HepG2 (cell line): ENCODE data around the gene CFAP45. TPM values are rescaled to one million over a fixed set of nuclear protein-coding genes. Genes with fewer than 3 reads are reported as not detected.

Experiments used
- ATAC-seq: fragments of 200-7000 bp; cut with Tn5 transposase; 3 replicates; pipeline ENCODE4 v1.9.1; 2020; ENCODE audit warnings: mild to moderate bottlenecking, moderate library complexity
- BruUV-seq: library from RNA; stranded (reverse); fragments of 400-500 nt; replicated peaks from 2 replicates; lab custom pipeline; 2021; lab: Mats Ljungman, UMichigan
- CTCF ChIA-PET: fragments of 300-600 bp; formaldehyde crosslinking; extraction: SDS; loops from one replicate; lab custom pipeline; 2021; ENCODE audit warnings: low total read pairs, inconsistent platforms, low intra/inter-chr PET ratio; lab: Yijun Ruan, JAX
- POLR2A ChIA-PET: fragments of 350-600 bp; sonication (Branson Sonifier 250); formaldehyde crosslinking; loops from one replicate; lab custom pipeline; 2020; ENCODE audit warnings: antibody characterized with exemption, inconsistent platforms; lab: Yijun Ruan, JAX
- DNase-seq: peaks from one replicate; pipeline ENCODE4 v3.0.0-alpha.2; 2015; ENCODE audit warnings: low spot score
- FAIRE-seq: peaks from 3 replicates; lab custom pipeline; 2011; peaks lifted over from hg19 to GRCh38; lab: Jason Lieb, UNC
- H2AFZ ChIP-seq: one replicate; pipeline ENCODE4 v1.6.1; 2011; ENCODE audit warnings: low read length, inconsistent platforms
- H3K27ac ChIP-seq: fragments of 300-600 bp; 3 replicates; pipeline ENCODE4 v1.8.0; 2011; ENCODE audit warnings: mixed run types, mild to moderate bottlenecking, mixed read lengths, low read length, inconsistent platforms; ENCODE audit not compliant: insufficient read depth; ENCODE audit errors: extremely low read length
- H3K27me3 ChIP-seq, 2 experiments: fragments of 200-600 bp in 1 of 2; 2 replicates in 1 of 2; 3 replicates in 1 of 2; pipeline versions ENCODE4 v1.6.0 to v1.8.0; 2011; ENCODE audit warnings: low read length in 2 of 2, mild to moderate bottlenecking in 2 of 2, moderate library complexity in 2 of 2, inconsistent platforms in 1 of 2; ENCODE audit not compliant: insufficient read depth in 2 of 2, control insufficient read depth in 1 of 2
- H3K36me3 ChIP-seq, 2 experiments: fragments of 200-600 bp in 1 of 2; replicated peaks in 1 of 2; 2 replicates in 1 of 2; 3 replicates in 1 of 2; pipeline versions ENCODE4 v1.5.1 to v1.8.0; 2011; ENCODE audit warnings: low read length in 2 of 2, inconsistent platforms in 1 of 2; ENCODE audit not compliant: insufficient read depth in 2 of 2, control insufficient read depth in 1 of 2
- H3K4me1 ChIP-seq: 2 replicates; pipeline ENCODE4 v1.5.1; 2012; ENCODE audit warnings: low read length, inconsistent platforms; ENCODE audit not compliant: insufficient read depth
- H3K4me2 ChIP-seq: 2 replicates; pipeline ENCODE4 v1.6.0; 2011; ENCODE audit warnings: low read depth, low read length, inconsistent platforms
- H3K4me3 ChIP-seq, 3 experiments: fragments of 200-600 bp in 1 of 3; sonication (generic), shearing (Covaris generic) in 1 of 3; replicated peaks in 1 of 3; 2 replicates each; pipeline ENCODE4 v1.5.1; 2011 to 2016; ENCODE audit warnings: low read length in 3 of 3, inconsistent platforms in 2 of 3, low read depth in 2 of 3, mild to moderate bottlenecking in 2 of 3, control low read depth in 1 of 3, mixed read lengths in 1 of 3; ENCODE audit not compliant: insufficient read depth in 1 of 3
- H3K79me2 ChIP-seq: one replicate; pipeline ENCODE4 v1.6.1; 2011; ENCODE audit warnings: low read length, inconsistent platforms; ENCODE audit not compliant: insufficient read depth
- H3K9ac ChIP-seq: 2 replicates; pipeline ENCODE4 v1.6.0; 2011; ENCODE audit warnings: mild to moderate bottlenecking, low read depth, low read length, inconsistent platforms; ENCODE audit not compliant: insufficient read depth
- H3K9me3 ChIP-seq: 2 replicates; pipeline ENCODE4 v1.5.1; 2012; ENCODE audit warnings: mild to moderate bottlenecking, low read length
- H4K20me1 ChIP-seq: 2 replicates; pipeline ENCODE4 v1.6.0; 2011; ENCODE audit warnings: inconsistent platforms, mild to moderate bottlenecking, low read length, moderate library complexity; ENCODE audit not compliant: insufficient read depth
- CSRNP1 ChIP-seq: sonication (generic); formaldehyde crosslinking; IDR thresholded peaks from 2 replicates; pipeline ENCODE4 v1.8.1; 2023; ENCODE audit warnings: mild to moderate bottlenecking, missing genetic modification reagents
- HES4 ChIP-seq: sonication (generic); formaldehyde crosslinking; IDR thresholded peaks from 2 replicates; pipeline ENCODE4 v1.9.0; 2021; ENCODE audit warnings: mild to moderate bottlenecking, missing genetic modification reagents, borderline replicate concordance
- JARID2 ChIP-seq: sonication (generic); formaldehyde crosslinking; IDR thresholded peaks from 2 replicates; pipeline ENCODE4 v1.8.1; 2023; ENCODE audit warnings: missing genetic modification reagents, inconsistent platforms; ENCODE audit not compliant: insufficient replicate concordance
- MAFF ChIP-seq: IDR thresholded peaks from 2 replicates; pipeline ENCODE4 v1.6.1; 2011; ENCODE audit warnings: low read depth, low read length, improper control_type of control experiment
- MAFK ChIP-seq, 2 experiments: IDR thresholded peaks in 1 of 2; conservative IDR thresholded peaks in 1 of 2; 2 replicates each; pipeline ENCODE4 v1.6.1; 2011; ENCODE audit warnings: improper control_type of control experiment in 2 of 2, low read length in 2 of 2
- MEIS1 ChIP-seq: sonication (generic); formaldehyde crosslinking; IDR thresholded peaks from 2 replicates; pipeline ENCODE4 v1.9.0; 2021; ENCODE audit warnings: mild to moderate bottlenecking, missing genetic modification reagents, moderate library complexity, borderline replicate concordance
- NFE2L2 ChIP-seq: fragments of 150-350 bp; IDR thresholded peaks from 2 replicates; pipeline ENCODE4 v1.6.1; 2014; ENCODE audit warnings: low read length
- PRPF4 ChIP-seq: fragments of 200-400 bp; formaldehyde crosslinking; IDR thresholded peaks from 2 replicates; pipeline ENCODE4 v1.6.1; 2016; ENCODE audit warnings: low read length, low read depth; ENCODE audit not compliant: poor library complexity, severe bottlenecking
- RBM39 ChIP-seq: fragments of 200-400 bp; formaldehyde crosslinking; IDR thresholded peaks from one replicate; pipeline ENCODE4 v1.6.1; 2018; ENCODE audit warnings: antibody characterized with exemption, mild to moderate bottlenecking, low read depth, low read length; ENCODE audit not compliant: poor library complexity, severe bottlenecking
- THAP9 ChIP-seq: sonication (generic); formaldehyde crosslinking; IDR thresholded peaks from 2 replicates; pipeline ENCODE4; 2020; ENCODE audit warnings: missing genetic modification reagents, mild to moderate bottlenecking, borderline replicate concordance
- TP53 ChIP-seq: sonication (generic); formaldehyde crosslinking; conservative IDR thresholded peaks from 2 replicates; pipeline ENCODE4 v1.4.0; 2020; ENCODE audit warnings: missing genetic modification reagents
- XBP1 ChIP-seq: sonication (generic); formaldehyde crosslinking; IDR thresholded peaks from 2 replicates; pipeline ENCODE4 v1.5.0; 2020; ENCODE audit warnings: missing genetic modification reagents
- ZNF333 ChIP-seq: sonication (generic); formaldehyde crosslinking; IDR thresholded peaks from 2 replicates; pipeline ENCODE4 v1.4.0; 2020; ENCODE audit warnings: mild to moderate bottlenecking, missing genetic modification reagents, borderline replicate concordance
- ZNF564 ChIP-seq: sonication (generic); formaldehyde crosslinking; IDR thresholded peaks from 2 replicates; pipeline ENCODE4 v1.8.1; 2023; ENCODE audit warnings: mild to moderate bottlenecking, missing genetic modification reagents
- ZNF720 ChIP-seq: sonication (generic); formaldehyde crosslinking; IDR thresholded peaks from 2 replicates; pipeline ENCODE4 v1.4.0; 2020; ENCODE audit warnings: missing genetic modification reagents
- ZNF788 ChIP-seq: sonication (generic); formaldehyde crosslinking; IDR thresholded peaks from 2 replicates; pipeline ENCODE4 v1.5.0; 2020; ENCODE audit warnings: mild to moderate bottlenecking, missing genetic modification reagents, borderline replicate concordance
- WGBS: methylation state at CpG from one replicate; pipeline ENCODE4 v1.1.6; 2017; ENCODE audit warnings: low lambda C conversion rate; 5-methylcytosine and 5-hydroxymethylcytosine counted together
- in situ Hi-C: cut with HindIII; loops from 2 replicates; pipeline ENCODE4 v1.10.0; 2017; ENCODE audit warnings: low pct_unique_long_range_greater_than_20kb; ENCODE audit not compliant: extremely low pct_ligation_motif_present
- intact Hi-C: fragments of 100-400 bp; cut with micrococcal nuclease; formaldehyde crosslinking; loops from one replicate; pipeline ENCODE4 v1.10.0; 2022; ENCODE audit not compliant: unreplicated experiment
- polyA plus RNA-seq, 8 experiments: library from polyadenylated mRNA; depleted of rRNA in 3 of 8; stranded (reverse) in 7 of 8; unstranded in 1 of 8; fragments of >200 nt; fragmentation: Illumina TruSeq in 4 of 8; extraction: Trizol in 4 of 8; gene quantifications; 2 replicates each; pipeline versions ENCODE4 v1.2.1 to v1.2.3, GENCODE V29; 2011 to 2016; ENCODE audit warnings: low read depth in 4 of 8, missing spikeins in 1 of 8, mixed read lengths in 1 of 8; ENCODE audit not compliant: insufficient read depth in 1 of 8
- total RNA-seq, 5 experiments: library from RNA; depleted of rRNA; stranded (reverse); fragments of >200 nt; fragmentation: Illumina TruSeq; extraction: Trizol; gene quantifications; 2 replicates each; pipeline ENCODE4 v1.2.3, GENCODE V29; 2016; ENCODE audit warnings: low read depth in 1 of 5

CFAP45 gene
- total and polyA plus RNA-seq, 2 of the 13 experiments (the other 11 are each of a cell fraction or from before 2014, with no cell fraction given) = not detected

DNA sequence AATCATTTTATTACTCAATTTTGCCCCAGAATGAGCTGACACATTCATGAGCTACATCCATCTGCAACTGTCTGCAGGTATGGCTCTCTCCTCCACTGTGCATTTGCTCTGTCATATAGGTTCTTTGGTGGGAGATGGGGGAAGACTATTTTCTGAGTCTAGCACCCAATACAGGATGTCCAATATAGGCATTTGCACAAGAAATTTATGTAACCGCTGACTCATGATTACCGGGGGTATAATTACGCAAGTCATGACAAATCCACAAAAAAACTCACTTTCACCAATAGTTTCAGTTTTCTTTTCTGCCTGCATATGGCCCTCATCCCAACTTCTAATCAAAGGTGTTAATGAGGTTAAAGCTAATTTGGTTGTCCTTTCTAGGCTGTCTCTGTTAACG is 20.0 kb downstream of the CFAP45 start:
- in situ Hi-C loops (no loop called here), intact Hi-C loops (no loop called here)
- Histone ChIP-seq H3K4me1 (no peaks in the 10 kb centered on the region), H3K9ac (no peak overlapping the region), H4K20me1 (no peaks in the 10 kb centered on the region), H3K79me2 (no peaks in the 10 kb centered on the region), H3K27ac (no peak overlapping the region), H3K36me3 (no peaks in the 10 kb centered on the region), H3K27me3 (peaks cover 0 to under 1% of the 10 kb centered on the region in 2 experiments; a peak in 2 of 5 replicates), H3K9me3 (no peaks in the 10 kb centered on the region), H3K4me3 (no peak overlapping the region), H2AFZ (no peak overlapping the region), H3K4me2 (no peak overlapping the region)
- ChIA-PET CTCF (no interaction called here), POLR2A (no interaction called here)
- FAIRE-seq = no peak
- no peak for ATAC-seq
- TF ChIP-seq MAFF (peak; percentile 90), NFE2L2 (peak; percentile 39; the same call in 1 of the 2 replicates), TP53 (CRISPR knock-in tag) (no peak), MAFK (conservative IDR thresholded peaks at IDR 0.05 in 1 of 2, IDR thresholded peaks at IDR 0.05 in 1 of 2; ENCODE audit: low read length in 2 of 2) (peak; percentile 72 to 84), ZNF788 (no peak)
- no peak for DNase-seq
- no TSS peak for BruUV-seq
- WGBS = 16% methylated on average over 4 of the region's 4 CpGs

DNA sequence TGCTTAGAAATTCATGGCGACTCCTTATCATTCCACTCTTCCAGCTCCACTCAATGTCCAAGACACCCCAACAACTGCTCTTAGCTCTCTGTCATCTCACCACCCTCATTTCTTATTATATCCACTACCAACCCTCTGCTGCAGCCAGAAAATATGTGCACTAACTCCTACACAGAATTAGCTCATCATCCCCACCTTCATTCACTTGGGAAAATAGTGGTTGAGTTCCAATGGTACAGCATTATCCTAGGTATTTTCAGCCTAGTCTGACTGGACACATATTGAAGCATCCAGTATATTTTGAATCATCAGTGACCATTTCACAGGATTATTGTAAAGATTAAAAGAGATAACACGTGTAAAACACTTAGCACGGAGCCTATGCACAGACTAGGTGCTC is 20.8 kb downstream of the CFAP45 start:
- no peaks in the 10 kb centered on the region for H3K9me3 ChIP-seq
- no peak for DNase-seq
- ChIA-PET POLR2A (no interaction called here), CTCF (no interaction called here)
- H3K4me2 ChIP-seq = no peak overlapping the region
- H3K36me3 ChIP-seq = no peaks in the 10 kb centered on the region
- H3K4me3 ChIP-seq = no peak overlapping the region
- WGBS = 17% methylated on average over 3 of the region's 3 CpGs
- in situ Hi-C loops = no loop called here
- intact Hi-C loops = no loop called here
- H3K27ac ChIP-seq = no peak overlapping the region
- ATAC-seq = no peak
- peaks cover 0 to 4% of the 10 kb centered on the region in 2 experiments; a peak in 3 of 5 replicates for H3K27me3 ChIP-seq
- H3K9ac ChIP-seq = no peak overlapping the region
- BruUV-seq = no TSS peak
- H2AFZ ChIP-seq = no peak overlapping the region
- no peaks in the 10 kb centered on the region for H3K79me2 ChIP-seq
- no peaks in the 10 kb centered on the region for H4K20me1 ChIP-seq
- H3K4me1 ChIP-seq = no peaks in the 10 kb centered on the region
- no peak for FAIRE-seq
- TF ChIP-seq HES4 (CRISPR knock-in tag) (no peak), JARID2 (CRISPR knock-in tag) (no peak), RBM39 (no peak), ZNF720 (CRISPR knock-in tag) (no peak), CSRNP1 (no peak), PRPF4 (no peak), ZNF333 (no peak), THAP9 (no peak), MEIS1 (no peak), ZNF564 (no peak), XBP1 (CRISPR knock-in tag) (no peak)
